HCT116 (cell line): ENCODE data around the gene DCAF11. TPM values are rescaled to one million over a fixed set of nuclear protein-coding genes. Genes with fewer than 3 reads are reported as not detected.

Experiments used
- ATAC-seq: fragments of 200-7000 bp; cut with Tn5 transposase; 2 replicates; pipeline ENCODE4 v1.9.1; 2020; ENCODE audit warnings: mild to moderate bottlenecking, moderate library complexity
- BruUV-seq: library from RNA; stranded (reverse); fragments of 400-500 nt; replicated peaks from 2 replicates; lab custom pipeline; 2021; lab: Mats Ljungman, UMichigan
- CTCF ChIA-PET: fragments of 300-600 bp; sonication (Branson Sonifier 250); formaldehyde crosslinking; loops from one replicate; lab custom pipeline; 2021; ENCODE audit warnings: antibody characterized with exemption; lab: Charles Lee
- POLR2A ChIA-PET: fragments of 300-600, 350-600 bp; sonication (Branson Sonifier 250); formaldehyde crosslinking; loops from one replicate; lab custom pipeline; 2021; ENCODE audit warnings: antibody characterized with exemption; lab: Charles Lee
- RAD21 ChIA-PET, 2 experiments: fragments of 300-600 bp; sonication (Branson Sonifier 250); formaldehyde crosslinking; loops; one replicate each; lab custom pipeline; 2023; ENCODE audit warnings: low total read pairs in 2 of 2; ENCODE audit not compliant: uncharacterized antibody in 2 of 2, unreplicated experiment in 2 of 2, low non-redundant PET in 1 of 2; lab: Charles Lee
- DNase-seq: peaks from one replicate; pipeline ENCODE4 v3.0.0-alpha.2; 2010; ENCODE audit warnings: low read depth, low spot score
- H2AFZ ChIP-seq: fragments of 200-600 bp; shearing (Covaris generic), sonication (generic); 2 replicates; pipeline ENCODE4 v1.6.1; 2017; ENCODE audit warnings: low read depth, mixed run types, mixed read lengths, antibody characterized with exemption, low read length; ENCODE audit not compliant: poor library complexity, severe bottlenecking
- H3K27ac ChIP-seq: 2 replicates; pipeline ENCODE4 v1.5.1; 2012; ENCODE audit warnings: low read depth, low read length
- H3K27me3 ChIP-seq: fragments of 200-600 bp; sonication (generic); 2 replicates; pipeline ENCODE4 v1.6.1; 2016; ENCODE audit warnings: mixed run types, low read length, mixed read lengths; ENCODE audit not compliant: insufficient read depth
- H3K36me3 ChIP-seq, 2 experiments: fragments of 200-500 bp in 1 of 2; fragments of 200-600 bp in 1 of 2; sonication (Bioruptor generic) in 1 of 2; sonication (generic) in 1 of 2; 2 replicates each; pipeline versions ENCODE4 v1.5.1 to v1.6.1; 2014 to 2016; ENCODE audit warnings: low read length in 2 of 2, inconsistent platforms in 1 of 2, mixed read lengths in 1 of 2, mixed run types in 1 of 2; ENCODE audit not compliant: insufficient read depth in 2 of 2, control insufficient read depth in 1 of 2
- H3K4me1 ChIP-seq, 2 experiments: fragments of 200-600 bp in 1 of 2; sonication (generic) in 1 of 2; 2 replicates each; pipeline versions ENCODE4 v1.5.1 to v1.6.1; 2012 to 2017; ENCODE audit warnings: low read length in 2 of 2, inconsistent platforms in 1 of 2, mild to moderate bottlenecking in 1 of 2, mixed read lengths in 1 of 2, mixed run types in 1 of 2, moderate library complexity in 1 of 2; ENCODE audit not compliant: insufficient read depth in 2 of 2, control insufficient read depth in 1 of 2
- H3K4me2 ChIP-seq: fragments of 200-600 bp; sonication (generic); 2 replicates; pipeline ENCODE4 v1.6.1; 2017; ENCODE audit warnings: mixed run types, low read length, mixed read lengths
- H3K4me3 ChIP-seq, 2 experiments: fragments of 200-600 bp in 1 of 2; sonication (generic) in 1 of 2; replicated peaks in 1 of 2; 2 replicates each; pipeline ENCODE4 v1.5.1; 2011 to 2016; ENCODE audit warnings: low read length in 2 of 2, control low read depth in 1 of 2, low read depth in 1 of 2, mild to moderate bottlenecking in 1 of 2, mixed read lengths in 1 of 2, mixed run types in 1 of 2
- H3K79me2 ChIP-seq: fragments of 200-600 bp; sonication (generic); 2 replicates; pipeline ENCODE4 v1.6.1; 2017; ENCODE audit warnings: mild to moderate bottlenecking, mixed run types, low read length, moderate library complexity, mixed read lengths; ENCODE audit not compliant: insufficient read depth
- H3K9ac ChIP-seq: fragments of 200-600 bp; sonication (generic); 2 replicates; pipeline ENCODE4 v1.6.1; 2016; ENCODE audit warnings: low read length, mixed read lengths
- H3K9me2 ChIP-seq: fragments of 200-600 bp; sonication (generic), shearing (Covaris generic); 2 replicates; pipeline ENCODE4 v1.6.1; 2017; ENCODE audit warnings: mixed run types, mild to moderate bottlenecking, moderate library complexity; ENCODE audit not compliant: insufficient read depth
- H3K9me3 ChIP-seq, 2 experiments: fragments of 200-500 bp in 1 of 2; fragments of 200-600 bp in 1 of 2; sonication (Bioruptor generic) in 1 of 2; sonication (generic) in 1 of 2; 2 replicates each; pipeline ENCODE4 v1.6.1; 2014 to 2017; ENCODE audit warnings: low read length in 2 of 2, mixed read lengths in 2 of 2, inconsistent platforms in 1 of 2, low read depth in 1 of 2, mild to moderate bottlenecking in 1 of 2, mixed run types in 1 of 2, moderate library complexity in 1 of 2; ENCODE audit not compliant: control insufficient read depth in 1 of 2, insufficient read depth in 1 of 2
- H4K20me1 ChIP-seq: fragments of 200-600 bp; sonication (generic), shearing (Covaris generic); 2 replicates; pipeline ENCODE4 v1.6.1; 2017; ENCODE audit warnings: mixed run types, mild to moderate bottlenecking, moderate library complexity; ENCODE audit not compliant: insufficient read depth
- CEBPB ChIP-seq: IDR thresholded peaks from 2 replicates; pipeline ENCODE4 v1.6.1; 2012; ENCODE audit warnings: low read depth
- EGR1 ChIP-seq: IDR thresholded peaks from 2 replicates; pipeline ENCODE4 v1.6.1; 2012; ENCODE audit warnings: low read depth
- EZH2phosphoT487 ChIP-seq: fragments of 200-600 bp; IDR thresholded peaks from 2 replicates; pipeline ENCODE4 v1.6.1; 2018; ENCODE audit warnings: antibody characterized with exemption, borderline replicate concordance
- FOSL1 ChIP-seq: IDR thresholded peaks from 2 replicates; pipeline ENCODE4 v1.6.1; 2012; ENCODE audit warnings: low read depth
- JUND ChIP-seq: IDR thresholded peaks from 2 replicates; pipeline ENCODE4 v1.6.1; 2012
- POLR2AphosphoS5 ChIP-seq: IDR thresholded peaks from 2 replicates; pipeline ENCODE4 v1.6.1; 2011; ENCODE audit warnings: mild to moderate bottlenecking, low read depth, low read length, moderate library complexity
- SRF ChIP-seq: IDR thresholded peaks from 2 replicates; pipeline ENCODE4 v1.6.1; 2012; ENCODE audit warnings: low read depth
- ZNF274 ChIP-seq: fragments of 200-500 bp; sonication (Bioruptor generic); IDR thresholded peaks from 2 replicates; pipeline ENCODE4 v1.6.1; 2014; ENCODE audit warnings: mild to moderate bottlenecking, low read depth, low read length, inconsistent platforms
- intact Hi-C: fragments of 100-400 bp; cut with micrococcal nuclease; formaldehyde crosslinking; loops from 2 replicates; pipeline ENCODE4 v1.10.0; 2022
- total RNA-seq: library from RNA; stranded (reverse); gene quantifications from one replicate; pipeline ENCODE4 v1.2.1, GENCODE V29; 2021; ENCODE audit not compliant: unreplicated experiment
- TF ChIP-seq, protein P1 (sequence below): IDR thresholded peaks from 2 replicates; pipeline ENCODE4 v1.6.1; 2011; ENCODE audit warnings: mild to moderate bottlenecking, low read length, moderate library complexity; ENCODE audit not compliant: insufficient replicate concordance; ENCODE audit errors: extremely low read depth
- TF ChIP-seq, protein P2 (sequence below): IDR thresholded peaks from 2 replicates; pipeline ENCODE4 v1.6.1; 2012
- TF ChIP-seq, protein P3 (sequence below): IDR thresholded peaks from 2 replicates; pipeline ENCODE4 v1.6.1; 2012; ENCODE audit warnings: low read depth

DCAF11 gene
- total RNA-seq, 1 experiment from 2014 or later = 47.5 TPM

DNA sequence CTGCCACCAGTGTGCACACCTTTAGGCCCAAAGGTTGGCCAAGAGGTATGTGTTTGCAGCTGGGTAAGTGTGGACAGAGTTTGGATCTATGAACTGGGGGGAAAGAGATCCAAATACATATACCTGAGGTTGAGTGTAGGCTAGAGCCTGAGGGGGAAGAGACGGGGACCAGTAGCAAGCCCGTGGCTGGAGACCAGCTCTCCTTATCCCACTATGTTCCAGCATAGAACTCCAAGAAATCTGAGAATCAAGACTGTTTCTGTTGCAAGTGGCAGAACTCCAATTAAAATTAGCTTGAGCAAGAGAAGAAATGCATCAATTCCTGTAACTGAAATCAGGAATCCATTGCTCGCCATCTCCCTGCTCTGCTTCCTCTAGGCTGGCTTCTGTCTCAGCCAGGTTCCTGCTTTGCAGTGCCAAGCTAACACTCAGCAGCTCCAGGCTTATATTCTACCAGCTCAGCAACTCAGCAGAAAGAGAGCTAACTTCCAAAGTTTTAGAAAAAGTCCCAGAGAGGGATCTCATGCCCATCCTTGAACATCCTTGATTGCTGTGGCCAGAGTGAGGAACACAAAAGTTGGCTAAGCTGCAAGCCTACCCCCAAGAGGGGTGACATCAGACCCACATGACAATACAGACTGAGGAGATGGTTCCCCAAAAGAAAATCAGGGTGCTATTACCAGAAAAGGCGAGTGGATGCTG lies 21.9 kb upstream of the DCAF11 start:
- Histone ChIP-seq H3K9ac (no peak overlapping the region), H4K20me1 (no peaks in the 10 kb centered on the region), H3K4me3 (no peak overlapping the region), H3K4me1 (peaks cover 15 to 22% of the 10 kb centered on the region in 2 experiments), H3K27me3 (no peaks in the 10 kb centered on the region), H3K27ac (no peak overlapping the region), H3K79me2 (peaks cover 7% of the 10 kb centered on the region; the same call in 1 of the 2 replicates), H3K9me2 (no peaks in the 10 kb centered on the region), H3K9me3 (no peaks in the 10 kb centered on the region), H3K36me3 (no peaks in the 10 kb centered on the region), H3K4me2 (no peak overlapping the region), H2AFZ (no peak overlapping the region)
- CTCF ChIA-PET = interaction anchor here (1.4 to 6.3 kb wide), 7 partner anchors 10 to 150 kb away, joined by 3 to 149 read pairs (median 9); partner anchors contain the start of genes CARMIL3, IRF9 and TINF2
- POLR2A ChIA-PET = interaction anchor here (1.4 to 4.5 kb wide), 7 partner anchors 7 to 44 kb away, joined by 3 to 49 read pairs (median 18); partner anchors contain the start of genes DCAF11, NRL and PSME1
- ATAC-seq (no peak), DNase-seq (no peak)
- BruUV-seq = no TSS peak
- TF ChIP-seq ZNF274 (no peak), FOSL1 (no peak), JUND (no peak), EGR1 (no peak), CEBPB (no peak), POLR2AphosphoS5 (no peak), EZH2phosphoT487 (no peak), SRF (no peak)
- TF ChIP-seq, protein P1, sequence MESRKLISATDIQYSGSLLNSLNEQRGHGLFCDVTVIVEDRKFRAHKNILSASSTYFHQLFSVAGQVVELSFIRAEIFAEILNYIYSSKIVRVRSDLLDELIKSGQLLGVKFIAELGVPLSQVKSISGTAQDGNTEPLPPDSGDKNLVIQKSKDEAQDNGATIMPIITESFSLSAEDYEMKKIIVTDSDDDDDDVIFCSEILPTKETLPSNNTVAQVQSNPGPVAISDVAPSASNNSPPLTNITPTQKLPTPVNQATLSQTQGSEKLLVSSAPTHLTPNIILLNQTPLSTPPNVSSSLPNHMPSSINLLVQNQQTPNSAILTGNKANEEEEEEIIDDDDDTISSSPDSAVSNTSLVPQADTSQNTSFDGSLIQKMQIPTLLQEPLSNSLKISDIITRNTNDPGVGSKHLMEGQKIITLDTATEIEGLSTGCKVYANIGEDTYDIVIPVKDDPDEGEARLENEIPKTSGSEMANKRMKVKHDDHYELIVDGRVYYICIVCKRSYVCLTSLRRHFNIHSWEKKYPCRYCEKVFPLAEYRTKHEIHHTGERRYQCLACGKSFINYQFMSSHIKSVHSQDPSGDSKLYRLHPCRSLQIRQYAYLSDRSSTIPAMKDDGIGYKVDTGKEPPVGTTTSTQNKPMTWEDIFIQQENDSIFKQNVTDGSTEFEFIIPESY = no peak
- TF ChIP-seq, protein P2, sequence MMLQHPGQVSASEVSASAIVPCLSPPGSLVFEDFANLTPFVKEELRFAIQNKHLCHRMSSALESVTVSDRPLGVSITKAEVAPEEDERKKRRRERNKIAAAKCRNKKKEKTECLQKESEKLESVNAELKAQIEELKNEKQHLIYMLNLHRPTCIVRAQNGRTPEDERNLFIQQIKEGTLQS = no peak
- TF ChIP-seq, protein P3, sequence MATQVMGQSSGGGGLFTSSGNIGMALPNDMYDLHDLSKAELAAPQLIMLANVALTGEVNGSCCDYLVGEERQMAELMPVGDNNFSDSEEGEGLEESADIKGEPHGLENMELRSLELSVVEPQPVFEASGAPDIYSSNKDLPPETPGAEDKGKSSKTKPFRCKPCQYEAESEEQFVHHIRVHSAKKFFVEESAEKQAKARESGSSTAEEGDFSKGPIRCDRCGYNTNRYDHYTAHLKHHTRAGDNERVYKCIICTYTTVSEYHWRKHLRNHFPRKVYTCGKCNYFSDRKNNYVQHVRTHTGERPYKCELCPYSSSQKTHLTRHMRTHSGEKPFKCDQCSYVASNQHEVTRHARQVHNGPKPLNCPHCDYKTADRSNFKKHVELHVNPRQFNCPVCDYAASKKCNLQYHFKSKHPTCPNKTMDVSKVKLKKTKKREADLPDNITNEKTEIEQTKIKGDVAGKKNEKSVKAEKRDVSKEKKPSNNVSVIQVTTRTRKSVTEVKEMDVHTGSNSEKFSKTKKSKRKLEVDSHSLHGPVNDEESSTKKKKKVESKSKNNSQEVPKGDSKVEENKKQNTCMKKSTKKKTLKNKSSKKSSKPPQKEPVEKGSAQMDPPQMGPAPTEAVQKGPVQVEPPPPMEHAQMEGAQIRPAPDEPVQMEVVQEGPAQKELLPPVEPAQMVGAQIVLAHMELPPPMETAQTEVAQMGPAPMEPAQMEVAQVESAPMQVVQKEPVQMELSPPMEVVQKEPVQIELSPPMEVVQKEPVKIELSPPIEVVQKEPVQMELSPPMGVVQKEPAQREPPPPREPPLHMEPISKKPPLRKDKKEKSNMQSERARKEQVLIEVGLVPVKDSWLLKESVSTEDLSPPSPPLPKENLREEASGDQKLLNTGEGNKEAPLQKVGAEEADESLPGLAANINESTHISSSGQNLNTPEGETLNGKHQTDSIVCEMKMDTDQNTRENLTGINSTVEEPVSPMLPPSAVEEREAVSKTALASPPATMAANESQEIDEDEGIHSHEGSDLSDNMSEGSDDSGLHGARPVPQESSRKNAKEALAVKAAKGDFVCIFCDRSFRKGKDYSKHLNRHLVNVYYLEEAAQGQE = no peak
- RAD21 ChIA-PET = interaction anchor here (0.8 to 4.6 kb wide), 2 partner anchors 35 kb away, joined by 3 to 35 read pairs; no protein-coding TSS in a partner anchor
- intact Hi-C loops = loop anchor here (10.0 kb wide), 1 partner anchor 108 kb away; the partner anchor contains the start of gene DHRS4L2
